SH-SY5Y (cell line): Measurements from ENCODE around the gene APC.

Source experiments
- GATA2 ChIP-seq: IDR thresholded peaks from 2 replicates; pipeline ENCODE4 v1.6.1; 2011; ENCODE audit warnings: mild to moderate bottlenecking, low read depth, low read length
- GATA3 ChIP-seq: IDR thresholded peaks from 2 replicates; pipeline ENCODE4 v1.6.1; 2011; ENCODE audit warnings: low read depth, mild to moderate bottlenecking, low read length, moderate library complexity

Gene APC

DNA sequence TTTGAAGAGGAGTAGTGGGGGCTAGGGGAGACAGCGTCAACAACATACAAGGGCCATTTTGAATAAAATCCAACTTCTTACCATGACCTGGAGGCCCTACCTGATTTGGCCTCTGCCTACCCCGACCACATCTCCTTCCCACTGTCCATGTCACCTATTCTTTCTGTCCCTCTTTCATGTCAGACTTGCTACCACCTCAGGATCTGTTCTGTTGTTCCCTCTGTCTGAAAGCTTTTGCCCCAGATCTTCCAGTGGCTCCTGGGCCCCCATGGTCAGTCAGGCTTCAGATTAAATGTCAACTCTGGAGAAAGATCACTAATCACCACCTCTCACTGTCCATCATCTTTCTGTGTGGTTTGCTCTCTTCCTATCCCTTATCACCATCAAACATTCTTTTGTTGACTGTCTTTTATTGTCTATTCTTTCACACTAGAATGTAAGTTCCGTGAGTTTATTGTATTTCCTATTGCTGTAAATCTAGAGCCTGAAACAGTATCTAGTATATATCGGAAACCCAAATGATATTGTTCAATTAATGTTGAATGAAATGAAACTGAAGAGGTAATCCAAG is 31.2 kb upstream of the APC start:
- TF ChIP-seq GATA2 = no peak
- TF ChIP-seq GATA3 = no peak

DNA sequence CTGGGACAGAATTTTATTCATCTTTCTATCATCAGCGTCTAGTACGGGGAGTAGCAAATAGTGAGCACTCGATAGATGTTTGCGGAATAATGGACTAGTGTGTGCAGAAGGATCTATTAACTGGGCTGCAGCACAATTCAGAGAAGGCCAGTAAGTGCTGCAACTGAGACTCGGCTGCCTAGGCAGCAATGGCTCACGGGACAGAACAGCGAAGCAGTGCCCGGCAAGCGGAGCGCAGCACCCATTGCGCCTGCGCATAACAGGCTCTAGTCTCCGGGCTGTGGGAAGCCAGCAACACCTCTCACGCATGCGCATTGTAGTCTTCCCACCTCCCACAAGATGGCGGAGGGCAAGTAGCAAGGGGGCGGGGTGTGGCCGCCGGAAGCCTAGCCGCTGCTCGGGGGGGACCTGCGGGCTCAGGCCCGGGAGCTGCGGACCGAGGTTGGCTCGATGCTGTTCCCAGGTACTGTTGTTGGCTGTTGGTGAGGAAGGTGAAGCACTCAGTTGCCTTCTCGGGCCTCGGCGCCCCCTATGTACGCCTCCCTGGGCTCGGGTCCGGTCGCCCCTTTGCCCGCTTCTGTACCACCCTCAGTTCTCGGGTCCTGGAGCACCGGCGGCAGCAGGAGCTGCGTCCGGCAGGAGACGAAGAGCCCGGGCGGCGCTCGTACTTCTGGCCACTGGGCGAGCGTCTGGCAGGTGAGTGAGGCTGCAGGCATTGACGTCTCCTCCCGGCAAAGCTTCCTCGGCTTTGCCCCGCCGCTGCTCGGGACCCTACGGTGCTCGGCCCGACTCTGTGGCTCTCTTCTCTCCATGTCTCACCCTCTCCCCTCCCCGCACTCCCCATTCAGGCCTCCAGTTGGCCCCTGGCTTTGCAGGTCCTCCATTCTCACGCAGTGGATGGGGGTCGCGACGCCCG is 30.2 kb upstream of the APC start:
- no peak for TF ChIP-seq GATA2
- TF ChIP-seq GATA3 = no peak

DNA sequence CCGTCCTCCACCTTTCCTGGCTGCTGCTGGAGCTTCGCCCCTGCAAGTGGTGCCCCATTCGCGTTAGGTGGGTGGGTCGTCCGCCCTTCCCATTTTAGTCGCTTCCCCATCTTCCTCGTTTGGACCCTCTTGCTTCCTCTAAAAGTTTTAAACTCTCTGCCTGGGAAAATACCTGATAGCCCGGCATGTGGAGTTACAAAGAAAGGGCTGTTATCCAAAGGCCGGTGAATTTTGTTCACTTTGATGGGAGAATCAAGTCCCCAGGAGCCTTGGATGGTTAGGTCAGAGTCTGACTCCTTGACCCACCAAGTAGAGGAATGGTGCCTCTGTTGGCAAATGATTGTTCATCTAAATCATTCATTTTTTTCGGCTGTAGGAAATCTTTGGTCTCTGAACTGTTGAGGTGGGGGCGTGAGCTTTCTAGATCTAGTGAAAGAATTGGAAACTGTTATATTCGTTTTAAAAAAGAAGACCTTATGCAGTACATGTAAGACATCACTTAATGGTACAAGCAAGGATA is 29.5 kb upstream of the APC start:
- TF ChIP-seq GATA3 (no peak), GATA2 (no peak)

DNA sequence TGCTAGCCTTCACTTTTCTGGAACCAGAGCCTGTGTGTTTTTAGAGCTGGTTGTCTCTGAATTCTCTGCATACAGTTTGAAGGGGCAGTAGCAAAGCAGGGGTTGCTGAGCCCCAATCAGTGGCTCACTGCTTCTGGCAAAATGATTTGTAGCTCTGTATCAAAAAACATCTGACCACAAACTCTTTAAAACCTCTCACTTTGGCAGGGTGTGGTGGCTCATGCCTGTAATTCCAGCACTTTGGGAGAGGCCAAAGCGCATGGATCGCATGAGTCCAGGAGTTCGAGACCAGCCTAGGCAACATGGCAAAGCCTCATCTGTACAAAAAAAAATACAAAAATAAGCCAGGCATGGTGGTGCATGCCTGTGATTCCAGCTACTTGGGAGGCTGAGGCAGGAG is 28.3 kb upstream of the APC start:
- TF ChIP-seq GATA3 (no peak), GATA2 (no peak)

DNA sequence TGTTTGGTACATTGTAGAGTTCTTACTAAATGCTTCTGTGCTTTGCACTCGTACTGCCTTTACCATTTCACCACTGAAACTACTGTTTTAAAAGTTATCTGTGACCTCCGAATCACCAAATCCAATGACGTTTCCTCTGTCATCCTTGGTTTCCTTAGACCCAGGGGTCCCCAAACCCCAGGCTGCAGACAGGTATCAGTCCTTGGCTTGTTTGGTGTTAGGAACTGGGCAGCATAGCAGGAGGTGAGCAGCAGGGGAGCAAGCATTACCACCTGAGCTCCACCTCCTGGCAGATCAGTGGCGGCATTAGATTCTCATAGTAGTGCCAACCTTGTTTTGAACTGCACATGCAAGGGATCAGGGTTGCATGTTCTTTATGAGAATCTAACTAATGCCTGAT is 26.8 kb upstream of the APC start:
- no peak for TF ChIP-seq GATA2
- no peak for TF ChIP-seq GATA3

DNA sequence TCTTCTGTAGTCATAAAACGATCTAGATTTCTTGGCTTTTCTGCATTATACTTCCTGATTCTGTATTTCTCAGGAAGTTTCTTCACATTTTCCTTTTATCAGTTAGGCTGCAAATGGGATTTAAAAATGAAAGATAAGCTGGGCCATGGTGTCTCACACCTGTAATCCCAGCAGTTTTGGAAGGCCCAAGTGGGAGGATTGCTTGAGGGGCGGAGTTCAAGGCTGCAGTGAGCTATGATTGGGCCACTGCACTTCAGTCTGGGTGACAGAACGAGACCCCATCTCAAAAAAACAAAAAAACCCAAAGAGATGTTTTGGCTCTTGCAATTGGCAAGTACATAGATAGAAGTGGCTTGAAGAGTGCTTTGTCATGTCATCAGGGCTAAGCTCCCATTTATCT is 26.2 kb upstream of the APC start:
- TF ChIP-seq GATA3 (no peak), GATA2 (no peak)

DNA sequence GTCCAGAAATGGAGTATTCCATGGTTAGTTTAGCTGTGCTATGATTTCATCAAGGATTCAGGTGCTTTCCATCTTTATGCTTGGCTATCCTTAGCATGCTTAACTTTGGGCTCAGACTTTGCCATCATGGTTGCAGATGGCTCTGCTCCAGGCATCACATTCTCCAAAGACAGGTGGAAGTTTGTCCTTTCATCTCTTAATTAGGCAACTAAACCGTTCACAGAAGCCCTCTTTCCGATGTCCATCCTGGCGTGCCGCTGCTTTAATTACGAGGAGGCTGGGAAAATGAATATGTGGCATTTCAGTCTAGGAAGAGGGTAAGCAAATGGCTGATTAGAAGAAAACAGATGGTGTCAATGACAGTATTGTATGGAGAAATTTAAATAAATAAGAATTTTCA is 24.5 kb upstream of the APC start:
- TF ChIP-seq GATA3 (no peak), GATA2 (no peak)

DNA sequence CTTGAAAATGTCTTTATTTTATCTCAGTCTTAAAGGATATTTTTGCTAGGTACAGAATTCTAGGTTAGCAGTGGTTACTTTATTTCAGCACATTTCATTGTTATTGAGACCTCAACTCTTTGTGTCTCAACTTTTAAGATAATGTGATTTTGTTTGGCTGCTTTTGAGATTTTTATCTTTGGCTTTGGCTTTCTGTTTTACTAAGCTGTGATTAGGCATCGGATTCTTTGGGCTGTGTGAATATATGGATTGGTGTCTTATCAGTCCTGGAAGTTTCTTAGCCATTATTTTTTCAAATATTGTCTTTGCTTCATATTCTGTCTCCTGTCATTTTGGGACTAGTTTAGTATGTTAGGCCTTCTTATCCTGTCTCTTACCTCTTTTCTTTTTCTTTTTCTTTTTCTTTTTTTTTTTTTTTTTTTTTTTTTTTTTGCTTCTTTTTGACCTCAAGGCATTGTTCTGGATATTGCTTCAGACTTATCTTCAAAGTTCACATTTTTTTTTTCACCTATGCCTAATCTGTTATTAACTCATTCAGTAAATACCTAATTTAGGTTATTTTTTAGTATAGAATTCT is 20.1 kb upstream of the APC start:
- no peak for TF ChIP-seq GATA3
- no peak for TF ChIP-seq GATA2

DNA sequence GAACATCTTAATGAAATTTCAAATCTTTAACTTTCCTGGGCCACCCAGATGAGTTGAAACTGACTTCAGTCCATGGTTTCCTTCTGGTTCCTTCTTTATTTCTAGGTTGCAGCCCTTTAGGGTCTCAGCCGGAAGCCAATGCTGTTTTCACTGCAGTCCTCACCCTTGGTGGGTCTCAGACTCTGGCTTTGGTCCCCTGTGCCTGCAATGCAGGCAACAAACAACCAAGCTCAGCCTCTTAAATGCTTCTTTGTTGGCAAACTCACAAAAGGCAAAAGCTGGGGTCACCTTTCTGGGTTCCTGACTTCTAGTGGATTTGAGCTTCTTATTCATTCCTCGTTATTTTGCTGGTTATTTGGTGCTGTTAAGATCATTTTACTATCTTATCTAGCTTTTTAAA is 19.3 kb upstream of the APC start:
- TF ChIP-seq GATA3 = no peak

DNA sequence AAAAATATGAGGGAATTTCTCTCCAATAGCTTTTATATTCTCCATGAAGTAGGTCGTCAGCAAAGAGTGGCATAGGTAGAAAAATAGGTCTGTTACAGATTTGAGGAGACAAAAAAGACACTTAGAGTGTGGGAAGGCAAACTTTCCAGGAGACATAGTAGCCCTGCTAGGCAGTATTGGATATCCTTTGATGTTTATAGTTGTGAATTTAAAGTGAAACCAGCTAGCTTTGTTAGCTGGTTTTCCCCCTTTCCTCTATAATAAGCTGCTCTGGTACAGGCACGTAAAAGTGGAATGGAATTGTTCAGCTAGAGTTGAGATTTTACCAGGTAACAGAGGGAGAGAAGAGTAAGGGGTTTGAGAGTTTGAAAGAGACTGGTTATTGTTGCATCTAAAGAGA is 17.1 kb upstream of the APC start:
- no peak for TF ChIP-seq GATA3

DNA sequence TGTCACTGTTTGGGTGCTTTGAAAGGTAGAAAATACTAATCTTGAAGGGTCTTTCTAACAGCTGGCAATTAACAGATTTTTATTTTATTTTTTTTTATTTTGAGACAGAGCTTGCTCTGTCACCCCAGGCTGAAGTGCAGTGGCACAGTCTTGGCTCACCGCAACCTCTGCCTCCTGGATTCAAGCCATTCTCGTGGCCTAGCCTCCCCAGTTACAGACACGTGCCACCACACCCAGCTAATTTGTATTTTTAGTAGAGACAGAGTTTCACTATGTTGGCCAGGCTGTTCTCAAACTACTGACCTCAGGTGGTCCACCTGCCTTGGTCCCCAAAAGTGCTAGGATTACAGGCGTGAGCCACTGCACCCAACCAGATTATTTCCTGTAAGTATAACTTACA is 12.8 kb upstream of the APC start:
- TF ChIP-seq GATA3 = no peak
- no peak for TF ChIP-seq GATA2

DNA sequence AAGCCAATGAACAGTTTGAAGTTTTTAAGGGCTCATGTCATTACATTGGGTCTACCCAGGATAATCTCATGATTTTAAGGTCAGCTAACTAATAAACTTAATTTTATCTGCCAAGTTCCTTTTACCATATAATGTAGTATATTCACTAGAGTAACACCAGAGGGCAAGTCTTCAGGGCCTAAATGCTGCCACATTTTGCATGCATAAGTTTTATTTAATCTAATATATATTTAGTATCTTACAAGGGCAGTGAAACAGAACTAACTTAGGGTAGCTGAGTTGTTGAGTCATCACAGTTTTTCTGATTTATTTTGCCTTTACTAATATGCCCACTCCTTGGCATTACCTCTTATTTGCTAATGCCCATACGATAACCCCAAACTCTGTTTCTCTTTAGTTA is 8.1 kb upstream of the APC start:
- TF ChIP-seq GATA2 (no peak), GATA3 (no peak)

DNA sequence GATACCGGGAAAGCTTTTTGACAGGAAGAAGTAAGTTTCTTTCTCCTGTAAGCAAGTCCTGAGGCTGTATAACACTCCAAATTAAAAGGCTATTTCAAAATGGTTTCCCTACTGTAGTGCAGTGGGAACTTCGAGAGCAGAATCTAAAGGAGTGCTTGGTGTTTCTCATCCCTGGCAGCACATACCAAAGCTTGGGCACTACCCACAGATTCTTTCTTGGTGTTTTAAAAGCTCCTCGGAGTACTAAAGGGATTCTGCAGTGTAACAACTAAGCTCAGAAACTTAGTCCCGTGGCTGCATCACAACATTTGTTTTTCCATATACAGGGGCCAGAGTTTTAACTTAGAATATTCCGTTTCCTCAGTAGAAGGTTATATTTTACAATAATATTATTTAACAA is 5.6 kb upstream of the APC start:
- TF ChIP-seq GATA3 (no peak), GATA2 (no peak)

DNA sequence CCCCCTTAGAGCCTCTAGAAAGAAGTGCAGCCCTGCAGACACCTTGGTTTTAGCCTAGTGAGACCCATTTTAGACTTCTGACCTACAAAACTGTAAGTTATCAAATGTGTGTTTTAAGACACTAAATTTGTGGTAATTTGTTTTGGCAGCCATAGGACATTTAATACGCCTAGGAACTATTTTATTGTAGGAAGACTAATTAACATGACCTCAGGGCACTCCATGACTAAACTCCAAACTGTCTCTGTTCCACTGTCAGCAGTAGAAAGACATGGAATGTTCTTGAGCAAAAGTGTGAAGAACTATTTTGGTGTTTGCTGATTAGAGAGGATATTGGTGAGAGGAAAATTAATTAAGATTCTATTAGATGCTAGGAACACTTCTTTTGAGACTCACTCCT is 4.1 kb upstream of the APC start:
- TF ChIP-seq GATA3 = no peak
- no peak for TF ChIP-seq GATA2

DNA sequence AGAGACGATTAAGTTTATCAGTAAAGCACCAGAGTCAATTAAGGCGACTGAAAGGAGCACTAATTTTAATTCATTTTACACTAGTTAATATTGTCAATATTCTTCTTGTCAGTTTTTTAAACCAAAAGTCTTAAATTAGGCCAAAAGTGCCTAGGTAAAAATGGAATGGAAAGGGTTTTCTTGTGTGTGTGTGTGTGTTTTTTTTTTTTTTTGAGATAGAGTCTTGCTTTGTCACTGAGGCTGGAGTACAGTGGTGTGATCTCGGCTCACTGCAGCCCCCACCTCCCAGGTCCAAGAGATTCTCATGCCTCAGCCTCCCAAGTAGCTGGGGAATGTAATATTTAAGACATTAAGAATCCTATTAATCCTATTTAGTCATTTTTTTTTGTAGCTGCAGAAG is 3.1 kb upstream of the APC start:
- TF ChIP-seq GATA3 (no peak), GATA2 (no peak)

DNA sequence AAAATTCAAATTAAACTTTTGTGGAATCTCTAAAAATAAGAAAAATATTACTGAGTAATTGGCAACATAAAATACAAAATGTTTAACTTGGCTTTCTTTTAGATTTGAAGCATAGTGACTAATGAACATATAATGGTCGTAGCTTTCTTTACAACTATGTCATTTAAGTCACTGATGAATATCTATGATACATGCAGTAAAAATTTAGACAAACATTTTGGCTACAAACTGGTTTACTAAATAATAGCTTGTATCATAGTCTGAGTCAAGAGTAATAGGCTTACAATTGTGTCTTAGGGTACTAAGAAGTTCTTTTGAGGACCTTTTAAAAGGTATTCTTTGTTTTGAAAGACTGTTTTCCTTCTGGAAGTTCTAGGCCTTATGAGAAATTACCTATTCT is 2.0 kb upstream of the APC start:
- TF ChIP-seq GATA2 = no peak
- no peak for TF ChIP-seq GATA3
